HG02759 (cell line): ENCODE data around the gene SLC40A1.

Source experiments
- ATAC-seq: cut with Tn5 transposase; IDR thresholded peaks from one replicate; pipeline ENCODE4 v1.9.1; 2021; ENCODE audit warnings: mild to moderate bottlenecking, moderate library complexity; ENCODE audit not compliant: unreplicated experiment

SLC40A1 gene

DNA sequence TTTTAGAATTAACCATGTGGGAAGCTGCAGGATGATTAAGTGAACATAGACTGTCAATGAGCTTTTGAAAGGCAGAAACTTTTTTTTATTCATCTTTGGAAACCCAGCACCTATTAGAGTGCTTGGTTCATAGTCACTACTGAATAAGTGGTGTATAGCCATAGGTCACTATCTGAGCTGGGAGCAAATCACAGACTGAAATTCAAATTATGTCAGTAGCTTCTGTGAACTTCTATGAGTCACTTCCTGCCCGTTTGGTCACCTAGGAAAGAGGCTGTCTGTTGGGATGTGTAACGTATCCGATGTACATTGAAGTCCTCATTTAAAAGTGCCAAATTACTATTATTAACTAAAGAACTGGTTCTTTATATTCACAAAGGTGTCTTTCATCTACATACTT, 20.5 kb upstream of the SLC40A1 start:
- ATAC-seq = no peak

GRCh38 chr2:189599245-189599644, 18.7 kb upstream of the SLC40A1 start:
- ATAC-seq = no peak

DNA sequence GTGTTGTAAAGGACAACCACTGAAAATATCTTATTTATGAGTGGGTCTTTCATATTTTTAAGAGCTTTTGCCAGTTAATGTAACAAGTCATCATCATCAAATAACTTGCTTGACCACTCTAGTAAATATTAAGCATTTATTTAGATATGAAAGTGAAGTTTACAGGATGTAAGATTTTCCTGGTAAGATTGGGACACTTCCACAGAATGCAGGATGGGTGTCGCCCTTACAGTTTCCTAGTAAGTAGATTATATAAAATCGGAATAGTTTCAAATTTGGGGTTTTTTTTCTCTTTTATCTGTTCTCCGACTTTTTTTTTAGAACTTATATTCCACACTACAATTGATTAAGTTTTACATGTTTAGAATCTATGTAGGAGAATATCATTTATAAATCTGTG, 14.8 kb upstream of the SLC40A1 start:
- ATAC-seq = no peak

DNA sequence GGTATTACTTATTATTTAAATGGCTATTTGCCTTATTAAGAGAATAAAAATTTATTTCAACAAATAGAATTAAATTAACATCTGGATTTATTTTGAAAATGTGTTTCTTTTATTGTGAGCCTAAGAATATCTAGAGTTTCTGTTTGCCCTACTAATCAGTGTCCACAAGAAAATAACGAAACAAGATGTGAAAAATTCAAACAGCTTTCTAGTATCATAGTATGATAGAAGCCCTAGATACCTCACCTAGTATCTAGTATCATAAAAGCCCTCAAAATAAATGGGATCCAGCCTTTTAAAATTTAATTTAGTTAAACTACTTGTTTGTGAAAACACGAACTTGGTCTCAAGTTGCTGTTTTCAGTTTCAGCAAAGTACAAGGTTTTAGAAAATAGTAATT, 13.7 kb upstream of the SLC40A1 start:
- ATAC-seq = no peak

DNA sequence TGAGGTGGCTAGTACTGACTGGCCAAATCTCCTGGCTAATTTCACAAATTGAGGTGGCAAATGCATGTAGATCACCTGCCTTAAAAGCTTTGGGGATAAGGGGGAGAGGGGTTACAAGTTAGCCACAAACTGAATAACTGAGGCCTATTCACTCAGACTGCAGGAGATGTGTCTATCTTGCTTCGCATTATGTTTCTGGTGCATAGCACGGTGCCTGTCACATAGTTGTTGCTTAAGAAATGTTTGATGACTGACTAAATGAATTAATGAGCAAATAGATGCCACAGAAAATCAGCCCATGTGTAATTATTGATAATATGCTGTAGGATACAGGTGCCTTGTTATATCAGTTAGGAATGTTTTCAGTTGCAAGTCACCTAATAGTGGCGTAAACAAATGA, 12.5 kb upstream of the SLC40A1 start:
- ATAC-seq = no peak

DNA sequence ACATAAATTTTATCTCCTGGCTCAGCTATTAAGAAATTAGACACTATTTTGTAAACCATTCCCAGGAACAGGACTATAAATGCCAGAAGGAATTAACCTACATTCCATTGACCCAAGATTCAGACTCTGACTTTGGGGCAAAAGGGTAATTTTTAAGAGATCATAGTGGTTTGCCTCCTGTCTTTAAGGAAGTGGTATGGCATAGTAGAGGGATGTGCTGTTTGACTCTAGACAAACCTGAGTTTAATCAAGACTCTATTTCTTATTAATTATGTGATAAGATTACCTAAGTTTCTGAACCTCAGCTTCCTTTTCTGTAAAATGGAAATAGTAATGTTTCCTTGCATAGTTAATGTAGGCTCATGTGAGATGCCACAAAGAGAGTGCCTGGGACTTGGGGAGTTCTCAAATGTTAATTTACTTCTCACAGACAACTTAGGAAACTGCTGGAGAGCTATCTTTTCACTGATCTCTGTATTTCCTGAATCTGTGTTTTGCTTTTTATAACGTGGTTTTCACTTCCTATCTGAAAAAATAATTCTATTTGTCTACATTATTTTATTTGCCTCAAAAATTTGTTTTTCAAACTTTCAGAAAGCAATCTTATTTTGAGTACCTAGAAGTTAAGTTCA, 11.9 kb upstream of the SLC40A1 start:
- ATAC-seq = no peak

DNA sequence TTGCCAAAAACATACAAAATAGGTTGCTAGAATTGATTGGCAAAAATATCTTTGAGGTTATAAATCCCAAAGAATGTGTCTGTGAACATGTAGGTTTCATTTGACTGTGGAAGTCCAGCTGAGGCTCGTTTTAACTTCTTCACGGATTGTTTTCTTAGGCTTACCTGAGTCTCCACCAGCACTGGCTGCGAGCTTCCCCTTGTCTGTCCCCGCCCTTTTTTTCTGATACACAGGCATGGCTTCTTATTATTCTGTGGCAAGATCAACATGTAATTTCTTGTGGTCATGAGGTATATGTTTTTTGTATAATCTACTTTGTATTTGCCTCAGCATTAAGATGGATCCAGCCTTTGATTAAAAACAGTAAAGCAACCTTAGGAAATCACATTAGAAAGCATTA, 7.2 kb upstream of the SLC40A1 start:
- no peak for ATAC-seq

GRCh38 chr2:189585226-189585756, 4.7 kb upstream of the SLC40A1 start:
- ATAC-seq = no peak

DNA sequence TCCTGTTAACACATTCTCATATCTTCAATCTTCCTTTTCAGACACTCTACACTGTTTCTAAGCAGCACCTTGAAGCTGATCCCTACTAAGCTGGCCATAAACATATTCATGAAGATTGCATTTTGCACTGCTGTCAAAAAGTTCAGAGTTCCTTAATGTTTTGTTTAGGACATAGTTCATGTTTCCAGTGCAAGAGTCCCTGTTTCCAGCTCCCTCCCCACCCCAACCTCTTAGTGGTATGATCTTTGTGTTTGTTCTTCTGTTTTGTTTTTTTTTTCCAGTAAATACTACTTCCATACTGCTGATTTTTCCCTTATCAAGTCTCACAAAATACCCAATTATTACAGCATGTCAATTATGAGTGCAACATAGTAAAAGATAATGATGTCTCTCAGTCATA, 4.1 kb upstream of the SLC40A1 start:
- no peak for ATAC-seq

DNA sequence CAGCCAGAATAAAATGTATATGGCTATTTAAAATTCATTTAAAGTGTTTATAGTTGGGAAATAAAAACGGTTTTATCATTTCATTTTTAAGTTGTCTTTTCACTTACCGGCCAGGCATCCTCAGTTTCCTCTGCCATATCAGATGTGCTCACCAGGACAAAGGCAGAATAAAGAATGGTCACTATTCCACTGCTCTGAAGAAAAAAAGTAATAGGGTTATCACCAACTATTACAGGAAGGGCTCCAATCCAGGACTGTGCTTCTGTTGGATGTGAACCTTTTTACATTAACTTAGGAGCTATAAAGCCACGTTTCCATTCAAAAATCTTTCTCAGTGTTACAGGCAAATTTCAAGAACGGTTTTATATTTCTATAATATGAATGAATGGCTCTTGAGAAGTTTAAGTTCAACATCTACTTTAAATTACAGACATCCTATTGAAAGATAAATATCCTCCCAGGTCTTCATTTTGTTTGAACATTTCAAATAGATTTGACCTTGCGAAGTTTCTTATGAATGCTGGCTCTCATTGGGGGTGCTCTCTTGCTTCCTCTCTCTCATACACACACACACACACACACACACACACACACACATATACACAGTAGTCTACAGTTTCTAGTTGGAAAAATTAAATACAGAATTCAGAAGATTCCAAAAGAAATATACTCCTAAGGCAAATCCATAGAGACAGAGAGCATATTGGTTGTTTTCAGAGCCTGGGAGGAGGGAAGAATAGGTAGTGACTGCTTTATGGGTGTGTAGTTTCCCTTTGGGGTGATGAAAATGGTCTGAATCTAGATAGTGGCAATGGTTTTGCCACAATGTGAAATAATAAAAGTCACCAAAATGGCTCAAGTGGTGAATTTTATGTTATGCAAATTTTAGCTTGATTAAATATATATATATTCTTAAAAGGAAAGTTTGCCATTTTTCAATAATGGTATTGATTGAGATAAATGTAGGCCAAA, 2.9 kb upstream of the SLC40A1 start:
- ATAC-seq = no peak

- ATAC-seq = no peak
Measured at GRCh38 chr2:189582809-189583192, 2.2 kb upstream of the SLC40A1 start.

DNA sequence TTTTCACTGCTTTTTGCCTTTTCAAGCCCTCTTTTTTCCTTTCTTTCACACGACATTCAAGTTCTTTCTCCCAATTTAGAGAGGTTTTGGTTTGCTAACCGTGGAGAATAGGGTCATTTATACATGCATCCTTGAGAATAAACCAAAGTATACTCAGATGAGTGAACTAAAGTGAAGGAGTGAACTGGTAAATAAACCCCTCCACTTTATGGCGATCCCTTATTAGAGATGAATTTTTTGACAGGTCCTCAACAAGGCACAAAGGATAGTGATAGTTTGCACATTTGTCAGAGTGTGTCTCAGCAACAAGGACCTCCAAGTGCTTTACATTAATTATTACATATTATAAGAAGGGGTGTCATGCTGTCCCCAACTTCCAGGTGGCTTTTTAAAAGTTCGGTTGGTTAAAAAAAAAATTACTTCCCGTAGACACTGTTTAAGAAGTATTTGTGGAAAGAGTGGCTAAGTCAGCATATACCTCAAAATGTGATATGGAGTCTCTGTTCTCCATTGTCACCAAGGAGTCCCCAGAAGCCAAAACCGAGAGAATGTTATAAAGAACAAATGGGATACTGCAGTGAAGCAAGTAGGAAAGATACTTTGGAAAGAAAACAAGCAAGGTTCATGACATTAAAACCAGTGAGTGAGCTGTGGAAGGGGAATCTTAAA, 1.7 kb upstream of the SLC40A1 start:
- no peak for ATAC-seq

GRCh38 chr2:189581354-189582139, 961 bp upstream of the SLC40A1 start:
- no peak for ATAC-seq

DNA sequence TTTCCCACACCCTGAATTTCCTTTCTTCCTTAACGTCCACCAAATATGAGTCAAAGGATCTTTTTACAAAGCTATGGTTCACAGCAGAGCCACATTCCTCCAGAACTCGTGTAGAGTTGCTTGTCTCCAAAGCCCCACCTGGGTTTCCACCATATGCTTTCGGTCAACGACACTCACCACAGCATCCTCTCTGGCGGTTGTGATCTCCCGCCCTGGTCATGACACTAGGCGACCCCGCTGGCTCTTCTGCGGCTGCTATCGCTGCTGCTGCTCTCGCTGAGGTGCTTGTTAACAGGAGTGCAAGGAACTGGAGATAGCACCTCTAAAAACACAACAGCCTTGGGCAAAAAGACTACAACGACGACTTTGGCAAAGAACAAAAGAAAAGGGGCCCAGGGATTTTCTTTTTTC, 340 bp downstream of the SLC40A1 start:
- ATAC-seq = peak; percentile 38

- no peak for ATAC-seq
Measured at GRCh38 chr2:189579585-189580186, 900 bp downstream of the SLC40A1 start.

- ATAC-seq = no peak
Measured at GRCh38 chr2:189578272-189578950, 2.2 kb downstream of the SLC40A1 start.

DNA sequence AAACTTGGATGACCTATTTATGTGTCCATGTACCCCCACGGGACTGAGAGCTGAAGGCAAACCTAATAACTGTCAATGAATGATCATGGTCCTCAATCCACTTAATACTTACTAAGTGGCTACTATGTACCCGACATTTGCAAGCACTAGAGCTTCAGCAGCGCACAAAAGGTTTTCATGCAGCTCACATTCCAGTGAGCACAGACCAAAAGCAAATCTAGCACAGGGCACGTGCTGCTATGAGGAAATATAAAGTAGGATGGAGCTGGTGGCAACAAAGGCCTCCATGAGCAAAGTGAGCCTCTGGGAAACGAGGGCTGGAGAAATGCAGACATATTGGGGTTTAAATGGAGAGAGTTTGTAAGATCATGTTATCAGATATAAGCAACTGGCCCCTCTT, 3.5 kb downstream of the SLC40A1 start:
- ATAC-seq = no peak

GRCh38 chr2:189576396-189576795, 4.2 kb downstream of the SLC40A1 start:
- no peak for ATAC-seq

GRCh38 chr2:189574793-189575475, 5.7 kb downstream of the SLC40A1 start:
- ATAC-seq = no peak
